Keratinocyte (primary cell): ENCODE data around the gene TMEM237.

ENCODE experiments used
- EZH2 ChIP-seq: IDR thresholded peaks from one replicate; pipeline ENCODE4 v1.6.1; 2012; ENCODE audit warnings: inconsistent platforms, mild to moderate bottlenecking, low read length, moderate library complexity
- TF ChIP-seq, protein P1 (sequence below), 3 experiments: IDR thresholded peaks in 1 of 3; conservative IDR thresholded peaks in 1 of 3; optimal IDR thresholded peaks in 1 of 3; 2 replicates in 2 of 3; 3 replicates in 1 of 3; pipeline versions ENCODE3 to v1.5.1; 2011; ENCODE audit warnings: low read length in 3 of 3, mild to moderate bottlenecking in 3 of 3, moderate library complexity in 2 of 3, control low read depth in 1 of 3, inconsistent platforms in 1 of 3; ENCODE audit not compliant: insufficient read depth in 2 of 3; ENCODE audit errors: extremely low read depth in 1 of 3

DNA sequence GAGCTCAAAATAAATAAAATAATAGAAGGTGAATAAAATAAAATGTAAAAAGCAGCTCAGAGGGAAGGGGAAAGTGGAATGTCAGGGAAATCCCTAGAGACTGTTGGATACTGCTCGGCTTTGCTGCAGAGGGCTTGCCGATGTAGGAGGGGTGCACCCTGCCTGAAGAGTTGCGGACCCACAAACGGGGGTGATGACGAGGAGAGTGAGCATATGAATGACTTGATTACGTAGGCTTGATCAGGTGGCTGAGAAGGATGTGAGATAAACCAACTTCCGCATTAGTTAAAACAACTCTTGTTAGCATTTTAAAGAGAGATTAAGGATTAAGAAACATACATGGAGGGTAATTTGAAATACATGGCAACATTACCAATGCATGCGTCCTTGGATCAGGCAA is 21.0 kb upstream of the TMEM237 start:
- TF ChIP-seq, protein P1, sequence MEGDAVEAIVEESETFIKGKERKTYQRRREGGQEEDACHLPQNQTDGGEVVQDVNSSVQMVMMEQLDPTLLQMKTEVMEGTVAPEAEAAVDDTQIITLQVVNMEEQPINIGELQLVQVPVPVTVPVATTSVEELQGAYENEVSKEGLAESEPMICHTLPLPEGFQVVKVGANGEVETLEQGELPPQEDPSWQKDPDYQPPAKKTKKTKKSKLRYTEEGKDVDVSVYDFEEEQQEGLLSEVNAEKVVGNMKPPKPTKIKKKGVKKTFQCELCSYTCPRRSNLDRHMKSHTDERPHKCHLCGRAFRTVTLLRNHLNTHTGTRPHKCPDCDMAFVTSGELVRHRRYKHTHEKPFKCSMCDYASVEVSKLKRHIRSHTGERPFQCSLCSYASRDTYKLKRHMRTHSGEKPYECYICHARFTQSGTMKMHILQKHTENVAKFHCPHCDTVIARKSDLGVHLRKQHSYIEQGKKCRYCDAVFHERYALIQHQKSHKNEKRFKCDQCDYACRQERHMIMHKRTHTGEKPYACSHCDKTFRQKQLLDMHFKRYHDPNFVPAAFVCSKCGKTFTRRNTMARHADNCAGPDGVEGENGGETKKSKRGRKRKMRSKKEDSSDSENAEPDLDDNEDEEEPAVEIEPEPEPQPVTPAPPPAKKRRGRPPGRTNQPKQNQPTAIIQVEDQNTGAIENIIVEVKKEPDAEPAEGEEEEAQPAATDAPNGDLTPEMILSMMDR (optimal IDR thresholded peaks at IDR 0.05 in 1 of 3, IDR thresholded peaks at IDR 0.05 in 1 of 3, conservative IDR thresholded peaks at IDR 0.05 in 1 of 3; ENCODE audit: extremely low read depth in 1 of 3, insufficient read depth in 2 of 3, low read length in 3 of 3), result no peak
- no peak for TF ChIP-seq EZH2
